Activated CD8-positive, alpha-beta memory T cell treated with anti-CD3 and anti-CD28 coated beads, Interleukin-2, amount 10 ng/mL, durations not matched to agents 7 days and 5 days (primary cell): ENCODE measurements around the gene MED29. TPM values are rescaled to one million over a fixed set of nuclear protein-coding genes. Genes with fewer than 3 reads are reported as not detected.

Source experiments
- ATAC-seq: fragments of 150-1000 bp; cut with Tn5 transposase; one replicate; pipeline ENCODE4 v1.10.0; 2021; ENCODE audit warnings: moderate library complexity
- CTCF ChIA-PET: fragments of 350-600 bp; sonication (Branson Sonifier 250); formaldehyde crosslinking; loops from one replicate; lab custom pipeline; 2021; ENCODE audit warnings: antibody characterized with exemption; lab: Charles Lee
- DNase-seq: peaks from one replicate; pipeline ENCODE4 v3.0.0-alpha.2; 2020
- H3K27ac Mint-ChIP-seq: one replicate; pipeline ENCODE4 v1.8.0; 2021; ENCODE audit warnings: mild to moderate bottlenecking, mixed read lengths
- H3K27me3 Mint-ChIP-seq: one replicate; pipeline ENCODE4 v1.8.0; 2021; ENCODE audit warnings: mixed read lengths
- H3K36me3 Mint-ChIP-seq: one replicate; pipeline ENCODE4 v1.8.0; 2021; ENCODE audit warnings: mild to moderate bottlenecking, mixed read lengths
- H3K4me1 Mint-ChIP-seq: one replicate; pipeline ENCODE4 v1.8.0; 2021; ENCODE audit warnings: mixed read lengths
- H3K4me3 Mint-ChIP-seq: one replicate; pipeline ENCODE4 v1.8.0; 2021; ENCODE audit warnings: mild to moderate bottlenecking, moderate library complexity, mixed read lengths
- H3K9me3 Mint-ChIP-seq: one replicate; pipeline ENCODE4 v1.8.0; 2022; ENCODE audit warnings: low read depth, mixed read lengths
- total RNA-seq, 2 experiments: library from RNA; stranded (reverse); gene quantifications; one replicate each; pipeline ENCODE4 v1.2.3, GENCODE V29; 2021

Gene MED29
- total RNA-seq, 2 experiments from 2014 or later, result 31.0 to 31.2 TPM

- Mint-ChIP-seq H3K36me3 (peaks cover 25% of the 10 kb centered on the region), H3K27ac (peak overlapping the region; percentile 99), H3K9me3 (no peaks in the 10 kb centered on the region), H3K4me1 (peaks cover 40% of the 10 kb centered on the region), H3K27me3 (no peaks in the 10 kb centered on the region), H3K4me3 (peak overlapping the region; percentile 97)
- DNase-seq, result no peak
- no peak for ATAC-seq
- CTCF ChIA-PET, result interaction anchor here (1.0 to 1.3 kb wide), 2 partner anchors 8 to 23 kb away, joined by 3 to 5 read pairs; no protein-coding TSS in a partner anchor
Measured at GRCh38 chr19:39389631-39390414, 1.4 kb upstream of the MED29 start.

DNA sequence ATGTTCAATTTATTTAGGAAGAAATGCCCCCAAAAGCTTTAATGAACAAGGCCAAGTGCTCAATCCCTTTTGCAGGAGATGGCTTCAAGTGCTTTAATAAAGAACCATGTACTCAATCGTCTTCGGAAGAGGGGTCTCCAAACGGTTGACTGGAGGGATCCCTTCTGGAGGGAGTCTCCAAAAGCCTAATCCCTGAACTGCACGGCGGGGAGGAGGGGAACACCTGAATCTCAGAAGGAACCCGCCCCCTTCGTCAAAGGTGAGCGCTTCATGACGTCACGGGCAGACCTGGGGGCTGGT lies 777 bp upstream of the MED29 start:
- ATAC-seq, result no peak
- H3K4me3 Mint-ChIP-seq, result peak overlapping the region; percentile 97
- H3K9me3 Mint-ChIP-seq, result no peaks in the 10 kb centered on the region
- DNase-seq, result peak; percentile 89
- peaks cover 39% of the 10 kb centered on the region for H3K4me1 Mint-ChIP-seq
- H3K36me3 Mint-ChIP-seq, result peaks cover 30% of the 10 kb centered on the region
- CTCF ChIA-PET, result interaction anchor here (0.9 to 3.5 kb wide), 7 partner anchors 10 to 143 kb away, joined by 3 to 34 read pairs (median 5); partner anchors contain the start of genes PLEKHG2 and SAMD4B
- peak overlapping the region; percentile 99 for H3K27ac Mint-ChIP-seq
- H3K27me3 Mint-ChIP-seq, result no peaks in the 10 kb centered on the region

- peak; percentile 66 for ATAC-seq
- Mint-ChIP-seq H3K36me3 (peaks cover 25% of the 10 kb centered on the region), H3K4me3 (peak overlapping the region; percentile 49), H3K4me1 (peaks cover 67% of the 10 kb centered on the region), H3K9me3 (no peaks in the 10 kb centered on the region), H3K27me3 (no peaks in the 10 kb centered on the region), H3K27ac (peak overlapping the region; percentile 90)
- peak; percentile 96 for DNase-seq
- CTCF ChIA-PET, result interaction anchor here (0.7 to 5.7 kb wide), 27 partner anchors 8 to 275 kb away, joined by 3 to 152 read pairs (median 4); partner anchors contain the start of genes EID2B, GMFG, PLEKHG2 and RPS16
Measured at GRCh38 chr19:39397360-39398296, 6.5 kb downstream of the MED29 start.

DNA sequence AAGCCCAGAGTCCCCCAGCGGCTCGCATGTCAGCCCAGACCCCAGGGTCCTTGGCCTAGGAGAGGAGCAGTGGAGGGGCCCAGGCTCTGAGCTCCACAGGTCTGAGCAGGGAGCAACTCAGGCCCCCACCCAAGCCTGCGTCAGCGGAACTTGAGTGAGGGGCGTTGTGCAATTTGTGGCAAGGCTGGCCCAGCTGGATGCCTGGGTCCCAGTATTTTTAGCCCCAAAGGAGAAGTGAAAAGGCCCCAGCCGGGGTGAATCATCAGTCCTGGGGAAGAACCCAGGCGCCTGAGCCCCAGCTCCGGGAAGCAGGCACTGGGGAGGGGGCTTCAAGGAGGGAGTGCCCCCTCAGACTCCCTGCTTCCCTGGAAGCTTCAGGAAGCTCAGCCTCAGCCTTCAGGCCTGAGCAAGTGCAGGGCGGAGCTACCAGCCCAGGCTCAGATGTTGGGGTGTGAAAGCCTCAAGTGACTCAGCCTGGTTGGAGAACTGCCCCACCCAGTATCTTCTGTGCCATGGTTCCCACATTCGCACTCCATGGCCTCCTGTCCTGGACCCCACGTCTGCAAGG lies 7.2 kb downstream of the MED29 start:
- ATAC-seq, result peak; percentile 28
- Mint-ChIP-seq H3K27ac (peak overlapping the region; percentile 90), H3K27me3 (no peaks in the 10 kb centered on the region), H3K9me3 (no peaks in the 10 kb centered on the region), H3K4me1 (peaks cover 66% of the 10 kb centered on the region), H3K4me3 (peak overlapping the region; percentile 49), H3K36me3 (peaks cover 23% of the 10 kb centered on the region)
- CTCF ChIA-PET, result interaction anchor here (0.7 to 5.7 kb wide), 24 partner anchors 9 to 276 kb away, joined by 3 to 152 read pairs (median 4); partner anchors contain the start of genes EID2B, GMFG, PLEKHG2 and RPS16
- peak; percentile 86 for DNase-seq

DNA sequence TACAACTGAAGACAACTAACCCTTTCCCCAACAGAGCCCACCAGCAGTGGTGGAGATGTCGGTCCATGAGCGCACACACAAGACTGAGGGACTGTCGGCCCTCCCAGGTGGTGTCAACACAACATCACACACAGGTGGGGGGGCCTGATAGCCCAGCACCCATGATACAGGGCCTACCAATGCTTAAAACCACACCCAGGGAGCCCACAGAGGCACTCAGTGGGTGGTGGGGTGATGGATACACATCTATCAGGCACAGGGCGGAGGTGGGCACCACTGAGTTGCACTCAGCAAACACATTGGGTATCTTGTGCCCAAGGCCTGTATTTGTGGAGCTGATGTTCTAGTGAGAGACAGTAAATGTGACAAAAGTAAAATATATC lies 8.5 kb downstream of the MED29 start:
- Mint-ChIP-seq H3K27ac (peak overlapping the region; percentile 77), H3K27me3 (no peaks in the 10 kb centered on the region), H3K4me1 (peaks cover 67% of the 10 kb centered on the region), H3K4me3 (no peak overlapping the region), H3K9me3 (no peaks in the 10 kb centered on the region), H3K36me3 (peaks cover 17% of the 10 kb centered on the region)
- CTCF ChIA-PET, result interaction anchor here (1.4 to 5.7 kb wide), 5 partner anchors 8 to 64 kb away, joined by 3 to 152 read pairs (median 17); partner anchors contain the start of genes GMFG, MED29, PAF1 and PLEKHG2
- peak; percentile 40 for DNase-seq
- no peak for ATAC-seq

DNA sequence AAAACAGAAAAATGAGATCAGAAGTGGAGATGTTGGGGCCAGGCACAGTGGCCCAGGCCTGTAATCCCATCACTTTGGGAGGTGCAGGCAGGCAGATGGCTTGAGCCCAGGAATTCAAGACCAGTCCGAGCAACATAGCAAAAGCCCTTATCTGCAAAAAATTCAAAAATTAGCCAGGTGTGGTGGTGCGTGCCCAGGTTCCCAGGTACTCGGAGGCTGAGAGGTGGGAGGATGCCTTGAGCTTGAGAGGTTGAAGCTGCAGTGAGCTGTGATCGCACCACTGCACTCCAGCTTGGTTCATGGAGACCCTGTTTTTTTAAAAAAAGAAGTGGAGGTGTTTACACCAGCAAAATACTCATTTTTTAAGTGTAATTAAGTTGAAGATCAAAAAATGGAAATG lies 8.9 kb downstream of the MED29 start:
- Mint-ChIP-seq H3K27ac (peak overlapping the region; percentile 77), H3K36me3 (peaks cover 15% of the 10 kb centered on the region), H3K4me3 (no peak overlapping the region), H3K4me1 (peaks cover 71% of the 10 kb centered on the region), H3K9me3 (no peaks in the 10 kb centered on the region), H3K27me3 (no peaks in the 10 kb centered on the region)
- ATAC-seq, result no peak
- CTCF ChIA-PET, result interaction anchor here (1.2 to 5.7 kb wide), 5 partner anchors 8 to 14 kb away, joined by 3 to 152 read pairs (median 46); partner anchors contain the start of genes MED29, PAF1, PLEKHG2 and ZFP36
- no peak for DNase-seq

DNA sequence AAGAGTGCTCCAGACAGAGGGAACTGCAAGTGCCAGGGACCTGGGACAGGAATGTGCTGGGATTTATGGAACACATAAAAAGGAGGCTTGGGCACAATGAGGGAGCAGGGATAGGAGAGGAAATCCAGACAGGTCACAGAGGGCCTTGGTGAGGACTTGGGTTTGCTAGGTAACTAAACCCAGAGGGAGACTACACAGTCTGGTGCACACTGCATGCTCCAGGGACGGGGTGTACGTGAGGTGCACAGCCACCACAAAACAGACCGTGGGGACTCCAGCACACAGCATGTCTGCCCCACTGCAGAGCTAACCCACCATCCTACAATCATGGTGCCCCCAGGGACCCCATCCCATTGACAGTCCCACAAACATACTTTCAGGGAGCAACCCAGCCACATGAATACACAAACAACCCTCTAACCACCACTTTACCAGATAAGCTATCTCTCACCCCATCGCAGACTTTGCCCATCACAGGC lies 9.9 kb downstream of the MED29 start:
- Mint-ChIP-seq H3K4me1 (peaks cover 79% of the 10 kb centered on the region), H3K36me3 (peaks cover 8% of the 10 kb centered on the region), H3K27ac (peak overlapping the region; percentile 95), H3K9me3 (no peaks in the 10 kb centered on the region), H3K4me3 (peak overlapping the region; percentile 60), H3K27me3 (no peaks in the 10 kb centered on the region)
- peak; percentile 13 for ATAC-seq
- DNase-seq, result no peak
- CTCF ChIA-PET, result interaction anchor here (0.5 to 5.3 kb wide), 10 partner anchors 7 to 113 kb away, joined by 3 to 76 read pairs (median 3); partner anchors contain the start of genes GMFG, MED29, PAF1 and PLEKHG2

GRCh38 chr19:39401549-39402345 lies 10.6 kb downstream of the MED29 start:
- CTCF ChIA-PET, result interaction anchor here (0.6 to 4.0 kb wide), 8 partner anchors 10 to 102 kb away, joined by 3 to 46 read pairs (median 3); partner anchors contain the start of genes GMFG, MED29, PAF1 and PLEKHG2
- ATAC-seq, result peak; percentile 59
- Mint-ChIP-seq H3K36me3 (peaks cover 8% of the 10 kb centered on the region), H3K9me3 (no peaks in the 10 kb centered on the region), H3K4me1 (peaks cover 82% of the 10 kb centered on the region), H3K27ac (peak overlapping the region; percentile 95), H3K27me3 (no peaks in the 10 kb centered on the region), H3K4me3 (peak overlapping the region; percentile 60)
- DNase-seq, result peak; percentile 95

DNA sequence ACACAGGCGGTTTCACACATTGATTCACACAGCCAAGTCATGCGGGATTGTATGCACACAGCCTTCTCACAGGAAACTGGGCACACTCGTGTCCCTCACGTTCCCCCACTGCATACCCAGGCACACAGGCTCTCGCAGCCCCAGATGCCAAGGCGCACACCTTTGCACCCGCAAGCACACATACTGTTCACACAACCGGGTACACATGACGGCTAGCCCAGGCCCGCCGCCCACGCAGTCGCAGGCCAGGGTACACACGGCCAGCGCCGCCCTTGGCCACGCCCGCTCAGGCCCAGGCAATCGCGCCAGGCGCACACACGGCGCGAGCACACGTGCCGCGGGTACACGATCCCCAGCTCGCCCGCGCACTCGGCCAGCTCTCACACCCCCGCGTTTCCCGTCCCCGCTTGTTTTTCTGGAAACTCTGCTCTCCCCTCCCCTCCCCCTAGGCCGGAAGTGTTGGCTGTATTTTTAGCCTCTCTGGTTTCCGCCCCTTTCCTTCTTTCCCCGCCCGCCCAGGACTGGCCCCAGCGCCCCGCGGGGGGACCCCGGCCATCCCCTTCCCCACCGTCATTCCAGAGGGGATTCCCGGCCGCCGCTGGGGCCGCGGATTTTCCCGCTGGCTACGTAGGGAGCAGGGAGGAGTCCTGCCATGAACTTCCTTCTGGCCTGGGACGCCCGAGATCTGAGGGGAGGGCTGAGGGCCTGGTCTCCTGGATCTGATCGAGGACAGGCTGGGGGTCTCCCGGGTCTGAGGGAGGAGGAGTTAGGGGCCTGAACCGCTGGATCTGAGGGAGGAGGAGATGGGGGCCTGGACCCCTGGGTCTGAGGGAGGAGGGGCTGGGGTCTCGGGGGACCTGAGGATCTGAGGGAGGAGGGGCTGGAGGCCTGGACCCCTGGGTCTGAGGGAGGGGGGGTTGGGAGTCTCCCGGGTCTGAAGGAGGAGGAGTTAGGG lies 11.4 kb downstream of the MED29 start:
- CTCF ChIA-PET, result interaction anchor here (1.2 to 4.0 kb wide), 3 partner anchors 9 to 43 kb away, joined by 3 to 46 read pairs (median 17); partner anchors contain the start of genes MED29, PAF1, PLEKHG2 and SUPT5H

GRCh38 chr19:39403331-39404312 lies 12.4 kb downstream of the MED29 start:
- Mint-ChIP-seq H3K9me3 (no peaks in the 10 kb centered on the region), H3K4me1 (peaks cover 66% of the 10 kb centered on the region), H3K27me3 (no peaks in the 10 kb centered on the region), H3K27ac (peak overlapping the region; percentile 95), H3K4me3 (peak overlapping the region; percentile 60), H3K36me3 (peaks cover 23% of the 10 kb centered on the region)
- ATAC-seq (peak; percentile 24), DNase-seq (peak; percentile 96)
- CTCF ChIA-PET, result interaction anchor here (1.5 to 4.0 kb wide), 3 partner anchors 8 to 192 kb away, joined by 3 to 46 read pairs (median 4); partner anchors contain the start of gene PLEKHG2

More for the DNA sequence above, 11.4 kb downstream of the MED29 start:
- DNase-seq, result peak; percentile 92
- Mint-ChIP-seq H3K36me3 (peaks cover 14% of the 10 kb centered on the region), H3K4me3 (peak overlapping the region; percentile 60), H3K9me3 (no peaks in the 10 kb centered on the region), H3K27ac (peak overlapping the region; percentile 95), H3K4me1 (peaks cover 75% of the 10 kb centered on the region), H3K27me3 (no peaks in the 10 kb centered on the region)
- peak; percentile 5 for ATAC-seq
